ENCODE results near the gene ZNF222. TPM values are rescaled to one million over a fixed set of nuclear protein-coding genes. Genes with fewer than 3 reads are reported as not detected.

The ZNF222 gene
- total RNA-seq (5.1 and 11.6 TPM in 2 replicates), polyA plus RNA-seq (3.2 and 5.1 TPM in 2 replicates)

DNA sequence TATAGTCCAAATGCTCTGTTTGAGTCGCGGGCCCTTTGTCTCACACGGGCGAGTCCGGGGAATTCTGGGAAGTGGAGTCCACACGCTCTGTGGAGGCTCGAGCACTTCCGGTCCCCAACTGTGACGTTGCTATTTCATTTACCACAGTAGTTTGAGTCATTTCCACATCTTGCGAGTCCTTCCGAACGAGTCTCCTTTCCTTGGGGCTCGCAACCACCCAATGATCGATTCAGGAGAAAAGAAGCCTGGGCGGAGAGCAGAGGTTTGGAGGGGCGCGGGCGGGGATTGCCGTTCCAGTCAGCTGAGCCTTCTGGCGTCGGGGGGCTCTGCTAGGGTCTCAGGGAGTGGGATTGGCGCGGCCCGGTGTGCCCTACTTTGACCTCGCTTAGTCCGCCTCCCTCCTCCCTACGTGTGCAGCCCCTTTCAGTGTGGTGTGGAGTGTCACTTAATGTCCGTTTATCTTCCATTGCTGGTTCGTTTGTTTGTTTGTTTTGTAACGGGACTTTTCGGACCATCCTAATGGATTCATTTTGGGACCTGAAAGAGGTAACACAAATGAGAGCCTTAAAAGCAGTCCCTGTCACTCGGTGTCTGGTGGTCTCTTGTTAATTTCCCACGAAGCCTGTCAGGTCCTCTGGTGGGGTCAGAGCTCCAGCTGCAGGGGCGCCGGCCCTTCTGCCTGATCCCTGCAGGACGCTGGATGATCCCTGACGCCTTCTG, at the start of gene ZNF222:
Gene ZNF222 (plus strand): TSS at position 163 of the 720 bp plus-strand sequence. CDS start 58 bp downstream, at position 221.
- TF ChIP-seq, protein P1, sequence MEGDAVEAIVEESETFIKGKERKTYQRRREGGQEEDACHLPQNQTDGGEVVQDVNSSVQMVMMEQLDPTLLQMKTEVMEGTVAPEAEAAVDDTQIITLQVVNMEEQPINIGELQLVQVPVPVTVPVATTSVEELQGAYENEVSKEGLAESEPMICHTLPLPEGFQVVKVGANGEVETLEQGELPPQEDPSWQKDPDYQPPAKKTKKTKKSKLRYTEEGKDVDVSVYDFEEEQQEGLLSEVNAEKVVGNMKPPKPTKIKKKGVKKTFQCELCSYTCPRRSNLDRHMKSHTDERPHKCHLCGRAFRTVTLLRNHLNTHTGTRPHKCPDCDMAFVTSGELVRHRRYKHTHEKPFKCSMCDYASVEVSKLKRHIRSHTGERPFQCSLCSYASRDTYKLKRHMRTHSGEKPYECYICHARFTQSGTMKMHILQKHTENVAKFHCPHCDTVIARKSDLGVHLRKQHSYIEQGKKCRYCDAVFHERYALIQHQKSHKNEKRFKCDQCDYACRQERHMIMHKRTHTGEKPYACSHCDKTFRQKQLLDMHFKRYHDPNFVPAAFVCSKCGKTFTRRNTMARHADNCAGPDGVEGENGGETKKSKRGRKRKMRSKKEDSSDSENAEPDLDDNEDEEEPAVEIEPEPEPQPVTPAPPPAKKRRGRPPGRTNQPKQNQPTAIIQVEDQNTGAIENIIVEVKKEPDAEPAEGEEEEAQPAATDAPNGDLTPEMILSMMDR (IDR thresholded peaks at IDR 0.05; ENCODE audit: low read depth, low read length), result no peak
- H3K36me3 ChIP-seq, result peaks cover 28% of the 10 kb centered on the region
- H3K4me3 ChIP-seq, result peak within 1 kb of the TSS; percentile 71
- peak within 1 kb of the TSS; percentile 86 for H3K27ac ChIP-seq
- H3K9me3 ChIP-seq (ENCODE audit: low read depth), result no peaks in the 10 kb centered on the region
- no peaks in the 10 kb centered on the region for H3K27me3 ChIP-seq
- H3K4me1 ChIP-seq (ENCODE audit: low read depth), result peaks cover 3% of the 10 kb centered on the region
- peak; percentile 87 to 93 for DNase-seq (ENCODE audit: low read depth in 1 of 2, low spot score in 1 of 2)

DNA sequence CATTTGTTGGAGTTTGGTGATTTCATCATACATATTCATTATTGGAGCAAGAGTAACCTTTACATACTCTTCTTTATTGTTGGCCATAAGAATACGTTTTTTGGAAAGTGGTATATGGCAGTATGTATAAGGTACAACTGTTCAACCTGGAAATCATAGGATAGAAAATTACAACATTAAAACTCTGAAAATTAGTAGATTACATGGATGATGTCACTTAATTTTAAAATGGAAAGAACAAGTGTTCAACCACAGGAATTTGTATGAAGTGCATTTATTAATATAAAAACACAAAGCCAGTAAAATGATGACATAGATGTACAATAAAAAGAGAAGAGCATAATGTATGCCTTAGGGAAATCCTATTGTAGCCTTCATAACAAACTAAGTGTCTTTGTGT, 48.4 kb upstream of the ZNF222 start:
- Histone ChIP-seq H3K9me3 (ENCODE audit: low read depth) (no peaks in the 10 kb centered on the region), H3K27me3 (no peaks in the 10 kb centered on the region), H3K4me1 (ENCODE audit: low read depth) (no peaks in the 10 kb centered on the region), H3K27ac (no peak overlapping the region), H3K36me3 (no peaks in the 10 kb centered on the region), H3K4me3 (no peak overlapping the region)
- DNase-seq (ENCODE audit: low read depth in 1 of 2, low spot score in 1 of 2), result no peak
- TF ChIP-seq, protein P1 (IDR thresholded peaks at IDR 0.05; ENCODE audit: low read depth, low read length), result no peak

DNA sequence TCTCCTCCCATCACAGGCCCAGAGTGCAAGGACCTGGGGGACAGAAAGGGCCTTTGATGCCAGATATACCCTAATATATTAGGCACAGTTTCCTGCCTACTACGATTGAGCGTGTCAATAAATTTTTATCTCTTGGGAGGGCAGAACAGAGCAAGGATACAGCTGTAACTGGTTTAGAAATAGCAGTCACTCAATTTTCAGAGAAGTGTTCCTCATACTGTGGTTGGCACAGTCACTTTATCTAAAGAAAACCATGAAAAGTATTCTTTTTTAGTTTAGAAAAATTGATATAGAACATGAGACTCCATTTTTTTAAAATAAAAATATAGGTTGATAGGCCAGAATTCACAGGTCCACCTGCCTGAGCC, 41.7 kb upstream of the ZNF222 start:
- TF ChIP-seq, protein P1 (IDR thresholded peaks at IDR 0.05; ENCODE audit: low read depth, low read length), result no peak

DNA sequence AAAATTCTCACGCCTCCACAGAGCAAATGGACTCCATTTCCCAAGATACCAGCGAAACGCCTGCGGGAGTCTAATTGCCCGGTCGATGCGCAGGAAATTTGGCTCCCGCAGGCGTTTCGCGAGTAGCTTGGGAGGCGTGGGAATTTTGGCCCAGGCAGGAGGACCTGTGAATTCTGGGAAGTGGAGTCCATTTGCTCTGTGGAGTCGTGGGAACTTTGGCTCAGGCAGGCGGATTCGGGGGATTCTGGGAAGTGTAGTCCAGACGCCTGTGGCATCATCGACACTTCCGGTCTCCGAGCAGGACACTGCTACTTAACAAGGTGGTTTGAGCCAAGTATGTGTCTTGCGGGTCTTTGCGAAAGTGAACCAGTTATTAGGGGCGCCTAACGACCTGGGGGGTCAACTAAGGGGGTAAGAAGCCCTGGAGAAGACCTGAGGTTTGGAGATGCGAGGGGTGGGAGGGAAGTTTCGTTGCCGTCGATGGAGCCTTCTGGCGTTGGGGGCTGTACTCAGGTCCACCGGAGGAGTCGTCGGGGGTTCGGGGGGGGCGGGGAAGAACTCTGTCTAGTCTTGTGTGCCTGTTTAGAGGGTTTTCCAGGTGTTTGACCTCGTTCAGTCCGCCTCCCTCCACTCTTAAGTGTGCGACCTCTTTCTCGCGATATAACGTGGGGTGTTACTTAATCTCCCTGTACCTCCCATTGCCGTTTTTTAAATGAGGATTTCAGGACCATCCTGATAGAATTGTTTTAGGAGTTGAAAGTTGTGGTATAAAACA, 41.1 kb upstream of the ZNF222 start, which contains the start of gene ZNF155:
Gene ZNF155 (plus strand): TSS at position 277 of the 775 bp plus-strand sequence. CDS start 4,356 bp downstream, outside the sequence.
- H3K36me3 ChIP-seq, result peaks cover 1% of the 10 kb centered on the region
- H3K27me3 ChIP-seq, result no peaks in the 10 kb centered on the region
- H3K4me1 ChIP-seq (ENCODE audit: low read depth), result no peaks in the 10 kb centered on the region
- DNase-seq (ENCODE audit: low read depth in 1 of 2, low spot score in 1 of 2), result peak; percentile 95 to 99
- H3K9me3 ChIP-seq (ENCODE audit: low read depth), result no peaks in the 10 kb centered on the region
- peak within 1 kb of the TSS; percentile 96 for H3K4me3 ChIP-seq
- TF ChIP-seq, protein P1 (IDR thresholded peaks at IDR 0.05; ENCODE audit: low read depth, low read length), result no peak
- peak within 1 kb of the TSS; percentile 61 for H3K27ac ChIP-seq

More for the DNA sequence above, 41.7 kb upstream of the ZNF222 start:
- Histone ChIP-seq H3K4me3 (peak overlapping the region; percentile 96), H3K27ac (peak overlapping the region; percentile 61), H3K4me1 (ENCODE audit: low read depth) (no peaks in the 10 kb centered on the region), H3K36me3 (no peaks in the 10 kb centered on the region), H3K27me3 (no peaks in the 10 kb centered on the region), H3K9me3 (ENCODE audit: low read depth) (no peaks in the 10 kb centered on the region)
- no peak for DNase-seq (ENCODE audit: low read depth in 1 of 2, low spot score in 1 of 2)

DNA sequence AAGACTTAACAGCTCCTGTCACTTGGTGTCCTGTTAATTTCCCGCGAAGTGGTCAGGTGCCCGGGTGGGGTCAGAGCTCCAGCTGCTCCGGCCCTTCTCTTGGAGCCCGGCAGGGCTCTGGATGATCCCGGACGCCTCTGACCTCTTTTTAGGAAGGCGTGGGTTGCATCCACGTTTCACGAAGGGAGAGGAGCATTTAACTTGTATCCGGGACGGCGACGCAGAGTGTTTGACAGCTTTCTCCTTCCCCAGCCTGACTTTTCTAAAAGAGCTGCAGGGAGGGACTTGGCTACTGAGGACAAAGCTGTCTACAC, 40.5 kb upstream of the ZNF222 start:
- Histone ChIP-seq H3K4me1 (ENCODE audit: low read depth) (no peaks in the 10 kb centered on the region), H3K36me3 (peaks cover 5% of the 10 kb centered on the region), H3K4me3 (peak overlapping the region; percentile 96), H3K9me3 (ENCODE audit: low read depth) (no peaks in the 10 kb centered on the region), H3K27me3 (no peaks in the 10 kb centered on the region), H3K27ac (peak overlapping the region; percentile 55)
- TF ChIP-seq, protein P1 (IDR thresholded peaks at IDR 0.05; ENCODE audit: low read depth, low read length), result no peak
- DNase-seq (ENCODE audit: low read depth in 1 of 2, low spot score in 1 of 2), result no peak
